CD14-positive monocyte (primary cell): ENCODE measurements around the gene RPS6KA5. TPM values are rescaled to one million over a fixed set of nuclear protein-coding genes. Genes with fewer than 3 reads are reported as not detected.

Experiments
- DNase-seq, 3 donors: peaks; one replicate each; pipeline ENCODE4 v3.0.0-alpha.2; 2011 to 2022
- H2AFZ ChIP-seq: 2 replicates; pipeline ENCODE4 v1.6.0; 2012; ENCODE audit warnings: mild to moderate bottlenecking, low read depth, low read length, inconsistent platforms; ENCODE audit not compliant: insufficient read depth, poor library complexity, severe bottlenecking
- H3K27ac ChIP-seq, 2 donors: 1 replicate in 1 of 2; 2 replicates in 1 of 2; pipeline ENCODE4 v1.5.1; 2012 to 2013; ENCODE audit warnings: low read length in 2 of 2, control low read depth in 1 of 2, inconsistent platforms in 1 of 2, low read depth in 1 of 2, mild to moderate bottlenecking in 1 of 2
- H3K27me3 ChIP-seq, 2 donors: one replicate each; pipeline versions ENCODE4 v1.6.0 to v1.6.1; 2011 to 2013; ENCODE audit warnings: low read length in 2 of 2; ENCODE audit not compliant: control insufficient read depth in 2 of 2, insufficient read depth in 2 of 2
- H3K36me3 ChIP-seq, 2 donors: replicated peaks in 1 of 2; 1 replicate in 1 of 2; 2 replicates in 1 of 2; pipeline versions ENCODE4 v1.5.1 to v1.6.1; 2012 to 2013; ENCODE audit warnings: low read length in 2 of 2, control low read depth in 1 of 2, inconsistent platforms in 1 of 2, mild to moderate bottlenecking in 1 of 2; ENCODE audit not compliant: insufficient read depth in 2 of 2, control insufficient read depth in 1 of 2
- H3K4me1 ChIP-seq, 2 donors: 1 replicate in 1 of 2; 2 replicates in 1 of 2; pipeline versions ENCODE4 v1.5.1 to v1.6.1; 2012 to 2013; ENCODE audit warnings: low read length in 2 of 2, control low read depth in 1 of 2, inconsistent platforms in 1 of 2, mild to moderate bottlenecking in 1 of 2, moderate library complexity in 1 of 2; ENCODE audit not compliant: insufficient read depth in 2 of 2, control insufficient read depth in 1 of 2
- H3K4me2 ChIP-seq: replicated peaks from 2 replicates; pipeline ENCODE3; 2012; ENCODE audit warnings: low read length, moderate library complexity, mild to moderate bottlenecking; ENCODE audit not compliant: poor library complexity, severe bottlenecking; ENCODE audit errors: extremely low read depth
- H3K4me3 ChIP-seq, 3 experiments: fragments of 200-600 bp in 1 of 3; sonication (generic) in 1 of 3; replicated peaks in 1 of 3; 1 replicate in 2 of 3; 2 replicates in 1 of 3; pipeline ENCODE4 v1.5.1; 2011 to 2013; ENCODE audit warnings: low read length in 3 of 3, mild to moderate bottlenecking in 3 of 3, control low read depth in 2 of 3, low read depth in 2 of 3, inconsistent platforms in 1 of 3, moderate library complexity in 1 of 3
- H3K79me2 ChIP-seq: 2 replicates; pipeline ENCODE4 v1.6.0; 2012; ENCODE audit warnings: mild to moderate bottlenecking, control low read depth, inconsistent platforms, low read length, moderate library complexity; ENCODE audit not compliant: insufficient read depth
- H3K9ac ChIP-seq: 2 replicates; pipeline ENCODE4 v1.6.0; 2017; ENCODE audit warnings: low read length, mild to moderate bottlenecking; ENCODE audit not compliant: insufficient read depth, poor library complexity, severe bottlenecking
- H3K9me3 ChIP-seq, 2 donors: replicated peaks in 1 of 2; 1 replicate in 1 of 2; 2 replicates in 1 of 2; pipeline versions ENCODE4 v1.5.1 to v1.6.1; 2012 to 2013; ENCODE audit warnings: low read length in 2 of 2, control low read depth in 1 of 2; ENCODE audit not compliant: control insufficient read depth in 1 of 2, insufficient read depth in 1 of 2
- H4K20me1 ChIP-seq: 2 replicates; pipeline ENCODE4 v1.6.0; 2012; ENCODE audit warnings: mild to moderate bottlenecking, low read length, control low read depth, moderate library complexity; ENCODE audit not compliant: insufficient read depth
- H3K27ac Mint-ChIP-seq, 7 donors: one replicate each; pipeline ENCODE4 v1.8.0; 2020; ENCODE audit warnings: mild to moderate bottlenecking in 7 of 7, mixed read lengths in 7 of 7, moderate library complexity in 6 of 7, inconsistent platforms in 2 of 7
- H3K27me3 Mint-ChIP-seq, 3 donors: one replicate each; pipeline ENCODE4 v1.8.0; 2021 to 2022; ENCODE audit warnings: low read depth in 3 of 3, mild to moderate bottlenecking in 3 of 3, mixed read lengths in 3 of 3, moderate library complexity in 3 of 3, inconsistent platforms in 1 of 3
- H3K36me3 Mint-ChIP-seq, 2 donors: one replicate each; pipeline ENCODE4 v1.8.0; 2020; ENCODE audit warnings: mixed read lengths in 2 of 2, inconsistent platforms in 1 of 2, mild to moderate bottlenecking in 1 of 2
- H3K4me1 Mint-ChIP-seq: one replicate; pipeline ENCODE4 v1.8.0; 2020; ENCODE audit warnings: mild to moderate bottlenecking, mixed read lengths
- H3K4me3 Mint-ChIP-seq, 2 donors: one replicate each; pipeline ENCODE4 v1.8.0; 2020; ENCODE audit warnings: mild to moderate bottlenecking in 2 of 2, mixed read lengths in 2 of 2, moderate library complexity in 1 of 2
- H3K9me3 Mint-ChIP-seq, 7 donors: one replicate each; pipeline ENCODE4 v1.8.0; 2020 to 2022; ENCODE audit warnings: mixed read lengths in 7 of 7, mild to moderate bottlenecking in 6 of 7, moderate library complexity in 6 of 7, inconsistent platforms in 2 of 7
- WGBS: methylation state at CpG from one replicate; pipeline ENCODE4 v1.1.5; 2013; ENCODE audit warnings: missing lambda C conversion rate; ENCODE audit not compliant: insufficient coverage; 5-methylcytosine and 5-hydroxymethylcytosine counted together
- intact Hi-C, 2 donors: fragments of 100-400 bp; cut with micrococcal nuclease; formaldehyde crosslinking; loops; one replicate each; pipeline versions ENCODE4 v1.15.0 to v1.15.1; 2023
- polyA plus RNA-seq, 3 donors: library from polyadenylated mRNA; depleted of rRNA in 1 of 3; unstranded in 2 of 3; stranded (reverse) in 1 of 3; fragments of 300-500 nt in 2 of 3; fragments of >200 nt in 1 of 3; fragmentation: Illumina TruSeq in 2 of 3; gene quantifications; 1 replicate in 2 of 3; 2 replicates in 1 of 3; pipeline ENCODE4 v1.2.3, GENCODE V29; 2012 to 2021
- TF ChIP-seq, protein P1 (sequence below): fragments of 200-600 bp; IDR thresholded peaks from one replicate; pipeline ENCODE4 v1.8.0; 2022; ENCODE audit warnings: antibody characterized with exemption, mild to moderate bottlenecking

Gene RPS6KA5
- polyA plus RNA-seq, 3 donors, result 4.4 to 10.1 (median 7.9) TPM

DNA sequence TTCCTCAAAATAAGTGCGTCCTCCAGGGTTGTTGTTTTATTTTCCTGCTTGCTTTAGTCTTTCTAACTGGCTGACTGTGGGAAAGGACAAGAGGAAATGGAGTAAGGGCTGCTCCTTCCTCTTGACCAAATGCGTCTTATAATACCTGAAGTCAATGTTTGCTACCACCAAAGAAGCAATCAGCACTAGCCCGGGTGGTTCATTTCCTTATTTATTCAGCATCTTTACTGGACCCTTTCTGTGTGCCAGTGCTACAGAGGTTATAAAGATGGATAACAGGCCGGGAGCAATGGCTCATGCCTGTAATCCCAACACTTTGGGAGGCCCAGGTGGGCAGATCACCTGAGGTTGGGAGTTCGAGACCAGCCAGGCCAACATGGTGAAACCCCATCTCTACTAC lies 15.1 kb upstream of the RPS6KA5 start:
- Histone ChIP-seq H4K20me1 (no peaks in the 10 kb centered on the region), H3K36me3 (no peaks in the 10 kb centered on the region), H3K27ac (no peak overlapping the region), H3K27me3 (no peaks in the 10 kb centered on the region), H3K4me2 (no peak overlapping the region), H2AFZ (no peak overlapping the region), H3K4me1 (no peaks in the 10 kb centered on the region), H3K9me3 (no peaks in the 10 kb centered on the region), H3K4me3 (no peak overlapping the region), H3K79me2 (no peaks in the 10 kb centered on the region), H3K9ac (no peak overlapping the region)
- Mint-ChIP-seq H3K4me3 (no peak overlapping the region), H3K27me3 (peaks cover 1 to 6% (median 2%) of the 10 kb centered on the region in 3 donors), H3K9me3 (peaks cover 0 to 4% (median 1%) of the 10 kb centered on the region in 7 donors), H3K27ac (no peak overlapping the region), H3K4me1 (no peaks in the 10 kb centered on the region), H3K36me3 (no peaks in the 10 kb centered on the region)
- no peak for DNase-seq
- intact Hi-C loops, result no loop called here
- WGBS, result no CpG with 5 or more reads among the region's 5 CpGs
- TF ChIP-seq, protein P1, sequence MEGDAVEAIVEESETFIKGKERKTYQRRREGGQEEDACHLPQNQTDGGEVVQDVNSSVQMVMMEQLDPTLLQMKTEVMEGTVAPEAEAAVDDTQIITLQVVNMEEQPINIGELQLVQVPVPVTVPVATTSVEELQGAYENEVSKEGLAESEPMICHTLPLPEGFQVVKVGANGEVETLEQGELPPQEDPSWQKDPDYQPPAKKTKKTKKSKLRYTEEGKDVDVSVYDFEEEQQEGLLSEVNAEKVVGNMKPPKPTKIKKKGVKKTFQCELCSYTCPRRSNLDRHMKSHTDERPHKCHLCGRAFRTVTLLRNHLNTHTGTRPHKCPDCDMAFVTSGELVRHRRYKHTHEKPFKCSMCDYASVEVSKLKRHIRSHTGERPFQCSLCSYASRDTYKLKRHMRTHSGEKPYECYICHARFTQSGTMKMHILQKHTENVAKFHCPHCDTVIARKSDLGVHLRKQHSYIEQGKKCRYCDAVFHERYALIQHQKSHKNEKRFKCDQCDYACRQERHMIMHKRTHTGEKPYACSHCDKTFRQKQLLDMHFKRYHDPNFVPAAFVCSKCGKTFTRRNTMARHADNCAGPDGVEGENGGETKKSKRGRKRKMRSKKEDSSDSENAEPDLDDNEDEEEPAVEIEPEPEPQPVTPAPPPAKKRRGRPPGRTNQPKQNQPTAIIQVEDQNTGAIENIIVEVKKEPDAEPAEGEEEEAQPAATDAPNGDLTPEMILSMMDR, result no peak

DNA sequence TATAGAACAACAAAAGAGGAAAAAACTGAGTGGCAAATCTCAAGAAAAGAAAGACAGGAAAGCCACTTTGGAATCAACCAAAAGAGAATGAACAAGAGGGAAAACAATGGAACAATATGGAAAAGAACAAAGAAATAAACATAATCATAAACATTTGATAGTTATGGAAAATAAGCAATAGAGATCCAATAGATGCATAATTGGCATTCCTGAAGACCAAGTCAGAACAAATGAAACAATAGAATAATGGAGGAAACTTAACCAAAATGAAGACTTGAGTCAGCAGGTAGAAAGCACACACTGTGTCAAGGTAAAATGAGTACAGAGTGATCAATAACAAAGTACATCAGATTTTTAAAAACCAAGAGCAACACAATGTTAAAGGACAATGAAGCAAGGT lies 10.1 kb upstream of the RPS6KA5 start:
- no peaks in the 10 kb centered on the region for H3K27me3 ChIP-seq
- no peak overlapping the region for H3K9ac ChIP-seq
- no peak overlapping the region for H3K4me3 ChIP-seq
- H3K27ac ChIP-seq, result no peak overlapping the region
- peaks cover 9% of the 10 kb centered on the region for H3K4me1 Mint-ChIP-seq
- no peak overlapping the region for H3K4me2 ChIP-seq
- H3K27ac Mint-ChIP-seq, result no peak overlapping the region
- peaks cover 0 to 2% of the 10 kb centered on the region in 2 donors for H3K9me3 ChIP-seq
- no peaks in the 10 kb centered on the region for H3K36me3 Mint-ChIP-seq
- intact Hi-C loops, result no loop called here
- TF ChIP-seq, protein P1, result no peak
- peaks cover 0 to 6% (median 3%) of the 10 kb centered on the region in 7 donors for H3K9me3 Mint-ChIP-seq
- H3K36me3 ChIP-seq, result no peaks in the 10 kb centered on the region
- DNase-seq, result no peak
- H2AFZ ChIP-seq, result no peak overlapping the region
- H3K79me2 ChIP-seq, result no peaks in the 10 kb centered on the region
- no peaks in the 10 kb centered on the region for H4K20me1 ChIP-seq
- H3K4me1 ChIP-seq, result no peaks in the 10 kb centered on the region
- peaks cover 0 to 3% (median 3%) of the 10 kb centered on the region in 3 donors for H3K27me3 Mint-ChIP-seq
- no peak overlapping the region for H3K4me3 Mint-ChIP-seq
